Measurements from ENCODE around the gene APBA3. TPM values are rescaled to one million over a fixed set of nuclear protein-coding genes. Genes with fewer than 3 reads are reported as not detected.

APBA3 gene
- total and polyA plus RNA-seq, 9 of the 15 experiments (the other 6 are each of a cell fraction or from before 2014, with no cell fraction given): 0.10 to 29.5 (median 11.5) TPM

DNA sequence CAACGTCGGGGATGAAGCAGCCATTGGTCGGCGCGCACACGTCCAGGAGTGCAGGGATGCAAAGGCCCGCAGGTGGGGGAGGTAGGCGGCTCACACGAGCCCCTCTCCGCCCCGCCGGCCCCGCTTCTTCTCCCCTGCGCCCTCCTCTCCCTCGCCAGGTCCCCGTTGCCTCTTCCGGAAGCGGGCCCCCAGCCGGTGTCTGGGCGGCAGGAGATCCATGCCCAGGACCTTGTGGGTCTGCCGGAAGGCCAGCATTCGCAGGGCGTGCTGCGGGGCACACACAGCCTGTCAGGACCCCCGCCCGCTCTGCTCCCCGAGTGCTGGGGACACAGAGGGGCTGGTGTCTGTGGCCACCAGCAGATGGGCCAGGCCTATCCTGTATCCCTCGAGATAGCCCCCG is 44.4 kb upstream of the APBA3 start:
- no TSS peak for BruUV-seq (replicated peaks)
- Histone ChIP-seq H3K9me1 (ENCODE audit: control insufficient read depth, insufficient read depth, low read length) (no peaks in the 10 kb centered on the region), H3K9me3 (replicated peaks; ENCODE audit: control insufficient read depth, insufficient read depth, low read depth, low read length) (peaks cover 7% of the 10 kb centered on the region), H3K9ac (ENCODE audit: insufficient read depth in 1 of 2, low read depth in 2 of 2, low read length in 2 of 2) (no peak overlapping the region), H3K27me3 (ENCODE audit: control insufficient read depth in 2 of 2, insufficient read depth in 2 of 2, low read length in 2 of 2) (peaks cover 15 to 21% of the 10 kb centered on the region in 2 experiments; a peak in 4 of 5 replicates), H3K4me2 (ENCODE audit: insufficient read depth, low read length) (no peak overlapping the region), H3K27ac (ENCODE audit: extremely low read depth, low read depth, low read length) (no peak overlapping the region), H2AFZ (ENCODE audit: low read depth, low read length) (no peak overlapping the region), H3K36me3 (ENCODE audit: control insufficient read depth, insufficient read depth, low read length) (no peaks in the 10 kb centered on the region), H3K4me1 (replicated peaks in 1 of 2; ENCODE audit: control insufficient read depth in 2 of 2, insufficient read depth in 2 of 2, low read length in 2 of 2) (peaks cover 0 to 57% of the 10 kb centered on the region in 2 experiments; a peak in 3 of 5 replicates), H4K20me1 (replicated peaks; ENCODE audit: control insufficient read depth, insufficient read depth, low read length) (no peaks in the 10 kb centered on the region), H3K4me3 (no peak overlapping the region), H3K79me2 (ENCODE audit: control insufficient read depth, insufficient read depth, low read length) (no peaks in the 10 kb centered on the region)
- FAIRE-seq (no peak), ATAC-seq (no peak), DNase-seq (ENCODE audit: extremely low read depth in 1 of 4, low spot score in 3 of 4) (no peak)
- in situ Hi-C loops (cut with MboI): no loop called here
- CTCF ChIA-PET (ENCODE audit: low intra/inter-chr PET ratio): no interaction called here
- intact Hi-C loops (cut with micrococcal nuclease): no loop called here
- WGBS (ENCODE audit: insufficient coverage, low coverage, missing lambda C conversion rate): 43% methylated on average over 12 of the region's 29 CpGs
- POLR2A ChIA-PET: no interaction called here
- TF ChIP-seq, protein P1, sequence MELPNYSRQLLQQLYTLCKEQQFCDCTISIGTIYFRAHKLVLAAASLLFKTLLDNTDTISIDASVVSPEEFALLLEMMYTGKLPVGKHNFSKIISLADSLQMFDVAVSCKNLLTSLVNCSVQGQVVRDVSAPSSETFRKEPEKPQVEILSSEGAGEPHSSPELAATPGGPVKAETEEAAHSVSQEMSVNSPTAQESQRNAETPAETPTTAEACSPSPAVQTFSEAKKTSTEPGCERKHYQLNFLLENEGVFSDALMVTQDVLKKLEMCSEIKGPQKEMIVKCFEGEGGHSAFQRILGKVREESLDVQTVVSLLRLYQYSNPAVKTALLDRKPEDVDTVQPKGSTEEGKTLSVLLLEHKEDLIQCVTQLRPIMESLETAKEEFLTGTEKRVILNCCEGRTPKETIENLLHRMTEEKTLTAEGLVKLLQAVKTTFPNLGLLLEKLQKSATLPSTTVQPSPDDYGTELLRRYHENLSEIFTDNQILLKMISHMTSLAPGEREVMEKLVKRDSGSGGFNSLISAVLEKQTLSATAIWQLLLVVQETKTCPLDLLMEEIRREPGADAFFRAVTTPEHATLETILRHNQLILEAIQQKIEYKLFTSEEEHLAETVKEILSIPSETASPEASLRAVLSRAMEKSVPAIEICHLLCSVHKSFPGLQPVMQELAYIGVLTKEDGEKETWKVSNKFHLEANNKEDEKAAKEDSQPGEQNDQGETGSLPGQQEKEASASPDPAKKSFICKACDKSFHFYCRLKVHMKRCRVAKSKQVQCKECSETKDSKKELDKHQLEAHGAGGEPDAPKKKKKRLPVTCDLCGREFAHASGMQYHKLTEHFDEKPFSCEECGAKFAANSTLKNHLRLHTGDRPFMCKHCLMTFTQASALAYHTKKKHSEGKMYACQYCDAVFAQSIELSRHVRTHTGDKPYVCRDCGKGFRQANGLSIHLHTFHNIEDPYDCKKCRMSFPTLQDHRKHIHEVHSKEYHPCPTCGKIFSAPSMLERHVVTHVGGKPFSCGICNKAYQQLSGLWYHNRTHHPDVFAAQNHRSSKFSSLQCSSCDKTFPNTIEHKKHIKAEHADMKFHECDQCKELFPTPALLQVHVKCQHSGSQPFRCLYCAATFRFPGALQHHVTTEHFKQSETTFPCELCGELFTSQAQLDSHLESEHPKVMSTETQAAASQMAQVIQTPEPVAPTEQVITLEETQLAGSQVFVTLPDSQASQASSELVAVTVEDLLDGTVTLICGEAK (IDR thresholded peaks at IDR 0.05): no peak
- TF ChIP-seq, protein P1 (CRISPR knock-in tag; IDR thresholded peaks at IDR 0.05): no peak
- TF ChIP-seq CBX8 (IDR thresholded peaks at IDR 0.05; ENCODE audit: borderline replicate concordance, extremely low read depth, low read depth, low read length, poor library complexity, severe bottlenecking) (no peak), KLF16 (IDR thresholded peaks at IDR 0.05) (no peak), CEBPG (CRISPR knock-in tag; IDR thresholded peaks at IDR 0.05) (no peak), CEBPG (tag; conservative IDR thresholded peaks at IDR 0.05 in 1 of 2, IDR thresholded peaks at IDR 0.05 in 1 of 2) (no peak), NR2C2 (CRISPR knock-in tag; IDR thresholded peaks at IDR 0.05) (no peak), NR2C2 (tag; IDR thresholded peaks at IDR 0.05) (no peak)
- TF ChIP-seq, protein P2, sequence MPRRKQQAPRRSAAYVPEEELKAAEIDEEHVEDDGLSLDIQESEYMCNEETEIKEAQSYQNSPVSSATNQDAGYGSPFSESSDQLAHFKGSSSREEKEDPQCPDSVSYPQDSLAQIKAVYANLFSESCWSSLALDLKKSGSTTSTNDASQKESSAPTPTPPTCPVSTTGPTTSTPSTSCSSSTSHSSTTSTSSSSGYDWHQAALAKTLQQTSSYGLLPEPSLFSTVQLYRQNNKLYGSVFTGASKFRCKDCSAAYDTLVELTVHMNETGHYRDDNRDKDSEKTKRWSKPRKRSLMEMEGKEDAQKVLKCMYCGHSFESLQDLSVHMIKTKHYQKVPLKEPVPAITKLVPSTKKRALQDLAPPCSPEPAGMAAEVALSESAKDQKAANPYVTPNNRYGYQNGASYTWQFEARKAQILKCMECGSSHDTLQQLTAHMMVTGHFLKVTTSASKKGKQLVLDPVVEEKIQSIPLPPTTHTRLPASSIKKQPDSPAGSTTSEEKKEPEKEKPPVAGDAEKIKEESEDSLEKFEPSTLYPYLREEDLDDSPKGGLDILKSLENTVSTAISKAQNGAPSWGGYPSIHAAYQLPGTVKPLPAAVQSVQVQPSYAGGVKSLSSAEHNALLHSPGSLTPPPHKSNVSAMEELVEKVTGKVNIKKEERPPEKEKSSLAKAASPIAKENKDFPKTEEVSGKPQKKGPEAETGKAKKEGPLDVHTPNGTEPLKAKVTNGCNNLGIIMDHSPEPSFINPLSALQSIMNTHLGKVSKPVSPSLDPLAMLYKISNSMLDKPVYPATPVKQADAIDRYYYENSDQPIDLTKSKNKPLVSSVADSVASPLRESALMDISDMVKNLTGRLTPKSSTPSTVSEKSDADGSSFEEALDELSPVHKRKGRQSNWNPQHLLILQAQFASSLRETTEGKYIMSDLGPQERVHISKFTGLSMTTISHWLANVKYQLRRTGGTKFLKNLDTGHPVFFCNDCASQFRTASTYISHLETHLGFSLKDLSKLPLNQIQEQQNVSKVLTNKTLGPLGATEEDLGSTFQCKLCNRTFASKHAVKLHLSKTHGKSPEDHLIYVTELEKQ (CRISPR knock-in tag; IDR thresholded peaks at IDR 0.05): no peak
